ENCODE measurements around the gene RAVER2.

The RAVER2 gene

GRCh38 chr1:64715186-64715585, 29.7 kb upstream of the RAVER2 start:
- H3K27me3 ChIP-seq (ENCODE audit: insufficient read depth, poor library complexity, severe bottlenecking): no peaks in the 10 kb centered on the region

GRCh38 chr1:64721135-64721534, 23.7 kb upstream of the RAVER2 start:
- TF ChIP-seq GABPA (IDR thresholded peaks at IDR 0.05; ENCODE audit: low read depth) (no peak), CTCF (IDR thresholded peaks at IDR 0.05; ENCODE audit: insufficient read depth, low read length) (no peak)
- H3K27me3 ChIP-seq (ENCODE audit: insufficient read depth, poor library complexity, severe bottlenecking): peaks cover 5% of the 10 kb centered on the region
- H3K27ac ChIP-seq (replicated peaks): no peak overlapping the region
- H3K4me3 ChIP-seq (replicated peaks; ENCODE audit: insufficient read depth, low read length): no peak overlapping the region
- DNase-seq (ENCODE audit: low read depth in 1 of 2, low spot score in 1 of 2): no peak

More at GRCh38 chr1:64715186-64715585, 29.7 kb upstream of the RAVER2 start:
- DNase-seq (ENCODE audit: low read depth in 1 of 2, low spot score in 1 of 2): no peak
- no peak overlapping the region for H3K27ac ChIP-seq (replicated peaks)
- no peak overlapping the region for H3K4me3 ChIP-seq (replicated peaks; ENCODE audit: insufficient read depth, low read length)
- TF ChIP-seq REST (IDR thresholded peaks at IDR 0.05; ENCODE audit: insufficient replicate concordance, low read depth) (no peak), CTCF (IDR thresholded peaks at IDR 0.05; ENCODE audit: insufficient read depth, low read length) (no peak), POLR2AphosphoS5 (IDR thresholded peaks at IDR 0.05; ENCODE audit: low read depth) (no peak), SPI1 (IDR thresholded peaks at IDR 0.05; ENCODE audit: borderline replicate concordance, low read depth) (no peak), GABPA (IDR thresholded peaks at IDR 0.05; ENCODE audit: low read depth) (no peak)

- no peak for DNase-seq (ENCODE audit: low read depth in 1 of 2, low spot score in 1 of 2)
- H3K27me3 ChIP-seq (ENCODE audit: insufficient read depth, poor library complexity, severe bottlenecking): peaks cover 5% of the 10 kb centered on the region
- H3K4me3 ChIP-seq (replicated peaks; ENCODE audit: insufficient read depth, low read length): no peak overlapping the region
- no peak overlapping the region for H3K27ac ChIP-seq (replicated peaks)
- no peak for TF ChIP-seq CTCF (IDR thresholded peaks at IDR 0.05; ENCODE audit: insufficient read depth, low read length)
- no peak for TF ChIP-seq REST (IDR thresholded peaks at IDR 0.05; ENCODE audit: insufficient replicate concordance, low read depth)
- TF ChIP-seq POLR2AphosphoS5 (IDR thresholded peaks at IDR 0.05; ENCODE audit: low read depth): no peak
- no peak for TF ChIP-seq GABPA (IDR thresholded peaks at IDR 0.05; ENCODE audit: low read depth)
- no peak for TF ChIP-seq SPI1 (IDR thresholded peaks at IDR 0.05; ENCODE audit: borderline replicate concordance, low read depth)
These were observed 23.2 kb upstream of the RAVER2 start for GRCh38 chr1:64721576-64722145.

- no peak for DNase-seq (ENCODE audit: low read depth in 1 of 2, low spot score in 1 of 2)
- TF ChIP-seq REST (IDR thresholded peaks at IDR 0.05; ENCODE audit: insufficient replicate concordance, low read depth): no peak
- no peak for TF ChIP-seq CTCF (IDR thresholded peaks at IDR 0.05; ENCODE audit: insufficient read depth, low read length)
- no peak for TF ChIP-seq GABPA (IDR thresholded peaks at IDR 0.05; ENCODE audit: low read depth)
- TF ChIP-seq POLR2AphosphoS5 (IDR thresholded peaks at IDR 0.05; ENCODE audit: low read depth): no peak
- TF ChIP-seq SPI1 (IDR thresholded peaks at IDR 0.05; ENCODE audit: borderline replicate concordance, low read depth): no peak
- H3K4me3 ChIP-seq (replicated peaks; ENCODE audit: insufficient read depth, low read length): no peak overlapping the region
- peaks cover 5% of the 10 kb centered on the region for H3K27me3 ChIP-seq (ENCODE audit: insufficient read depth, poor library complexity, severe bottlenecking)
- H3K27ac ChIP-seq (replicated peaks): no peak overlapping the region
These were observed 17.0 kb upstream of the RAVER2 start for GRCh38 chr1:64727861-64728260.

Measured in HL-60 (cell line).